IMR-90 (cell line): ENCODE data around the gene EFEMP2. TPM values are rescaled to one million over a fixed set of nuclear protein-coding genes. Genes with fewer than 3 reads are reported as not detected.

ENCODE experiments used
- CTCF ChIP-seq: conservative IDR thresholded peaks from 2 replicates; pipeline ENCODE4 v1.5.1; 2012; ENCODE audit warnings: mild to moderate bottlenecking, low read depth, low read length, improper control_type of control experiment
- polyA plus RNA-seq, 3 experiments: library from polyadenylated mRNA; depleted of rRNA; stranded (reverse); fragments of >200 nt; gene quantifications; 2 replicates each; pipeline ENCODE4 v1.2.3, GENCODE V29; 2012; ENCODE audit warnings: low replicate concordance in 1 of 3
- total RNA-seq: library from RNA; depleted of rRNA; stranded (reverse); fragments of >200 nt; gene quantifications from 2 replicates; pipeline ENCODE4 v1.2.3, GENCODE V29; 2012

EFEMP2 gene
- total and polyA plus RNA-seq, 2 of the 4 experiments (the other 2 are of a cell fraction): 62.7 to 431 TPM

GRCh38 chr11:65882120-65883057, 9.8 kb upstream of the EFEMP2 start (continued):
- TF ChIP-seq CTCF: no peak
